NCI-H2081 (cell line): ENCODE data around the gene ANKRD55.
"Not testable (repeated sequence)": the region's sequence is repeated elsewhere in the genome, so short reads cannot be mapped to it uniquely, and the experiment has no call there.

Source experiments
- DNase-seq, 2 experiments: peaks; one replicate each; lab custom pipeline; 2025; lab: John Stamatoyannopoulos, UW

The ANKRD55 gene

DNA sequence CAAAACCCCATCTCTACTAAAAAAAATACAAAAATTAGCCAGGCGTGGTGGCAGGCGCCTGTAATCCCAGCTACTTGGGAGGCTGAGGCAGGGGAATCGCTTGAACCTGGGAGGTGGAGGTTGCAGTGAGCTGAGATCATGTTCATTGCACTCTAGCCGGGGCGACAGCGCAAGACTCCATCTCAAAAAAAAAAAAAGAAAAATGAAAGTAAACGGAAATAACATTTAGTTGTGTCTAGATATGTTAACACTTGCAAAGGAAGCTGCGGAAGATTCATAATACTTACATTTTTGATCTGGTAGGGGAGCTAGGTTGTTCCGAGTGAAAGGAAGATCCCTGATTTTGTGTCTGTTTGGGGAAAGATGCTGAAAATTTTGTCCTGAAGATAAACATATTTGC, 130.9 kb downstream of the ANKRD55 start:
- DNase-seq: not testable (repeated sequence)

DNA sequence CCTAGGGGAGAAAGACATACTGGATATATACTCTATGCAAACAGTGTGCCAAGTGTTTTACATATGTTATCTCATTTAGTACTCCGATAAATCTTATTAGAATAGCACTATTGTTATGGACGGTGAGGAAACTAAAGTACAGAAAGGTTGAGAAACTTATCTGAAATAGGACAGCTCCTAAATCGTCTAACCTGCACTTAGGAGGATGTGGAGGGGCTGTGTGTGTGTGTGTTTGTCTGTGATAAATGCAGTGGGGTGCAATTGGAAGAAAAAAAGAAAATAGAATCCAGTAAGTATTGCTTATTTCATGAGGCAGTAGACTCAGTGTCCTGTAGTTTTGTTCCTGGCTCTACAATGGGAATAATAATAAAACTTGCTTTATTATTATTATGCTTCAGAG, 131.9 kb downstream of the ANKRD55 start:
- no peak for DNase-seq

DNA sequence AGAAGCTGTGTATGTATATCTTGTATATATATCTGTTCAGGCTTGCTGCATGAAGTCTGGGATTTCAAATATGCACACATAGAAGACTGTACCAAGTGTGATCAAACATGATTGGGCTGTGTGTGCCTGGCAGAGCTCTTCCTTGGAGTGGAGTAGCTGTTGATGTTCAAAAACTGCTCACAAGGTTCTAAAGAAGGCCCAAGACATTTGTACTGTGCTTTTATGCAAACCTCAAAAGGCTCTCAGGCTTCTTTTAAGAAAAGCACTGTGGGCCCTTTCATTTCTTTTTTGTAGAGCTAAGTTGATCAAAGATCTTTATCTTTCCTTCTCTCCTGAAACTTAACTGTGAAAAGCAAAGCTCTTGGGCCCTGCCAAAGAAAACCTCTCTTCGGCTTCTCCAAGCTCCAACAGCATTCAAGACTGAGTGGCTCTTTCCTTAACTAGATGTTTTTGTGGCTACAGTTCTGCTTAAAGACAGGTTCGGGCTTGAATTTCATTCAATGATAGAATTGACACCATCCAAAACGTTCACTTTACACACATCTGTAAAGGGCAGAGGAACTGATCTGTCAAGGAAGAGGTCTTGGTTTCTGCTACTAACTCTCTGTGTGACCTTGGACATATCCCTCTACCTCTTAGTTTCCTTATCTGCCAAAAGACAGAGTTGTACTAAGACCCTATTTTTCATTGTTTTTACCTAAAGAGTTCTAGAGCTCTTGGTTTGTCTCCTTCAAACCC, 132.5 kb downstream of the ANKRD55 start:
- DNase-seq: no peak

- DNase-seq: no peak
These were observed 133.8 kb downstream of the ANKRD55 start for GRCh38 chr5:56099346-56099745.

GRCh38 chr5:56097055-56097454, 136.1 kb downstream of the ANKRD55 start:
- no peak for DNase-seq

GRCh38 chr5:56095579-56096102, 137.5 kb downstream of the ANKRD55 start:
- no peak for DNase-seq

DNA sequence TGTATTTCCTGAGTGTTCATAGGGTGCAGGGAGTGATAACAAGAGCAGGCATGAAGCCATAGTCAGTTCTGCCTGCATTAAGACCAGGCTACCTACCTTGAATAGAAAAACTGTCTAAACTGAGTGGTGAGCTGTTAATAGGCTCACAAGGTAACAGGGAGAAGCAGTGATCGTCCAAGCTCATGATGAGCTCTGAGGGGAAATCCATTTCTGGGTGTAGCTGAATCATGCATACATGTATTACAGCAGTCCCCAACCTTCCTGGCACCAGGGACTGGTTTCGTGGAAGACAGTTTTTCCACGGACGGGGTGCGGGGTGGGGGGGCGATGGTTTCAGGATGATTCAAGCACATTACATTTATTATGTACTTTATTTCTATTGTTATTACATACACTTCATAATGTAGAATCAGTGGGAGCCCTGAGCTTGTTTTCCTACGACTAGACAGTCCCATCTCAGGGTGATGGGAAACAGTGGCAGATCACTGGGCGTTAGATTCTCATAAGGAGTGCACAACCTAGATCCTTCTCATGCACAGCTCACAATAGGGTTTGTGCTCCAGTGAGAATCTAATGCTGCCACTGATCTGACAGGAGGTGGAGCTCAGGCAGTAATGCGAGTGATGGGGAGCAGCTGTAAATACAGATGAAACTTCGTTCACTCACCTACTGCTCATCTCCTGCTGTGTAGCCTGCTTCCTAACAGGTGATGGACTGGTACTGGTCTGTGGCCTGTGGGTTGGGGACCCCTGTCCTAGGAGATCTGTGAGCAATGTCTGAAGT, 138.4 kb downstream of the ANKRD55 start:
- DNase-seq: no peak

DNA sequence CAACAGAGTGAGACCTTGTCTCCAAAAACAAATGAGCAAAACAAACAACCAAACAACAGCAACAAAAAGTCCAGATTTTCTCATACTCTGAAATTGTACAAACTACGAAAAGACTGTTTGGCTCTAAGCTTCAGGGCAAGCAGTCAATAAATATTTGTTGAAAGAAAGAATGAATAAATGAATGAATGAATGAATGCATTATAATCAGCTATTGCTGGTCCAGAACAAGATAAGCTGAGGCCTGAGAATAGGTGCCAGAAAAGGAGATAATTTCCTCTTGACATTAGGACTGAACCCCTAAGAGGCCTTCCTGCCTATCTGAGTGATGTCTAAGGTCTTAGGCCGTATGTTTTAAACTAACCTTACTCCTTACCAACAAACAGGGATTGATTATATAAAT, 139.2 kb downstream of the ANKRD55 start:
- no peak for DNase-seq

DNA sequence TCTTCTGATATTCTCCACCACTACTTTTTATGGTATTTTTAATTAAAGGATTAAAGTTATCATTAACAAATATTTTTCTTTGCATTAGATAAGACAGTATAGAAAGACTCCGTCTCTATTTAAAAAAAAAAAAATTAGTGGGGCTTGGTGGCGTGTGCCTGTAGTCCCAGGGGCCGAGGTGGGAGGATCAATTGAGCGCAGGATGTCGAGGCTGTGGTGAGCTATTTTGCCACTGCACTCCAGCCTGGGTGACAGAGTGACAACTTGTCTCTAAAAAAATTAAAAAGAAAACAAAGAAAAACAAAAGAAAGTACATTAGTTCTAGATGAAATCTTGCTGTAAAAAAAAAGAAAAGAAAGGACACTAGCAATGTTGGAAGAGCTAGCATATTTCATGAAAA, 141.0 kb downstream of the ANKRD55 start:
- DNase-seq: no peak

- DNase-seq: no peak
These were observed 141.5 kb downstream of the ANKRD55 start for GRCh38 chr5:56091664-56092063.

DNA sequence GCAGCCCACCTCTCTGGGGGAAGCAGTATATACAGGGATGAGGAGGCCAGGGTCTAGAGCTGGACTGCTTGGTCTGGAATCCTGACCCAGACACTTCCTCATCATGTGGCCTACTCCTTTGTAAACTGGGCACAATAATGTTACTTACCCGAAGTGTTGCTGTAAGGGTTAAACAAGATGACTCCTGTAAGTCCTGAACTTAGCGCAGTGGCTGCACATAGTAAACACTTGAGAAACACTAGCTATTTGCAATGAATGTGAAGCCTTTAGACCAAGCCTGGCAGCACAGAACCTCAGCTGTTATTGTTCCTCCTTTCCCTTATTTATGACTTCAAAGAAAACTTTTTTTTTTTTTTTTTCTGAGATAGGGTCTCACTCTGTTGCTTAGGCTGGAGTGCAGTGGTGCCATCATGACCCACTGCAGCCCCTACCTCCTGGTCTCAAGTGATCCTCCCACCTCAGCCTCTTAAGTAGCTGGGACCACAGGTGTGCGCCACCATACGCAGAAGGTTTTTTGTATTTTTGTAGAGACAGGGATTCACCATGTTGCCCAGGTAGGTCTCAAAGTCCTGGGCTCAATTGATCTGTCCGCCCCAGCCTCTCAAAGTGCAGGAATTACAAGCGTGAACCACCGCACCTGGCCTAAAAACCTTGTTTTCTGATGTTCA, 142.2 kb downstream of the ANKRD55 start:
- DNase-seq: no peak

- no peak for DNase-seq
These were observed 143.9 kb downstream of the ANKRD55 start for GRCh38 chr5:56088967-56089829.

- no peak for DNase-seq
These were observed 144.6 kb downstream of the ANKRD55 start for GRCh38 chr5:56088431-56088949.

GRCh38 chr5:56085193-56085592, 147.9 kb downstream of the ANKRD55 start:
- DNase-seq: no peak

- DNase-seq: no peak
These were observed 149.8 kb downstream of the ANKRD55 start for GRCh38 chr5:56083286-56083854.

GRCh38 chr5:56081053-56081642, 152.0 kb downstream of the ANKRD55 start:
- DNase-seq: not testable (repeated sequence)

- no peak for DNase-seq
These were observed 152.6 kb downstream of the ANKRD55 start for GRCh38 chr5:56080375-56081052.

GRCh38 chr5:56079157-56079500, 154.0 kb downstream of the ANKRD55 start:
- not testable (repeated sequence) for DNase-seq

GRCh38 chr5:56078278-56079156, 154.6 kb downstream of the ANKRD55 start:
- no peak for DNase-seq
